HEK293 (cell line): Measurements from ENCODE around the gene NSUN3.

ENCODE experiments used
- SETDB1 ChIP-seq: IDR thresholded peaks from one replicate; pipeline ENCODE4 v1.6.1; 2017; ENCODE audit warnings: mild to moderate bottlenecking, low read length, moderate library complexity, mixed read lengths; ENCODE audit not compliant: insufficient read length
- YY1 ChIP-seq: fragments of 450-650 bp; formaldehyde crosslinking; IDR thresholded peaks from 2 replicates; pipeline ENCODE4 v1.5.1; 2018; ENCODE audit warnings: missing biosample characterization, missing genetic modification characterization
- ZNF140 ChIP-seq: fragments of 450-650 bp; formaldehyde crosslinking; IDR thresholded peaks from 2 replicates; pipeline ENCODE4 v1.5.1; 2016; ENCODE audit warnings: missing biosample characterization, missing genetic modification characterization
- ZNF23 ChIP-seq: fragments of 450-650 bp; formaldehyde crosslinking; IDR thresholded peaks from 2 replicates; pipeline ENCODE4 v1.5.1; 2016; ENCODE audit warnings: missing biosample characterization, missing genetic modification characterization, borderline replicate concordance
- ZNF585B ChIP-seq: fragments of 450-650 bp; formaldehyde crosslinking; IDR thresholded peaks from 2 replicates; pipeline ENCODE4 v1.5.1; 2016; ENCODE audit warnings: missing biosample characterization, missing genetic modification characterization

- no peak for TF ChIP-seq ZNF140 (tag by site-specific recombination)
- TF ChIP-seq ZNF585B (tag by site-specific recombination) = no peak
- no peak for TF ChIP-seq YY1 (tag by site-specific recombination)
- TF ChIP-seq ZNF23 = no peak
- TF ChIP-seq SETDB1 = no peak
Observed at GRCh38 chr3:94132777-94133176, 69.9 kb downstream of the NSUN3 start.
